KBM-7 (cell line): ENCODE results near the gene DDX49.
"Not testable (repeated sequence)": the region's sequence is repeated elsewhere in the genome, so short reads cannot be mapped to it uniquely, and the experiment has no call there.

Experiments
- DNase-seq: peaks from one replicate; pipeline ENCODE4 v3.0.0-alpha.2; 2015
- in situ Hi-C: fragments of 300-500 bp; cut with MboI; formaldehyde crosslinking; loops from 2 replicates; pipeline ENCODE4 v1.14.3; 2020; ENCODE audit warnings: low sequenced_read_pairs, low pct_unique_long_range_greater_than_20kb, mixed read lengths

Gene DDX49

GRCh38 chr19:18932216-18932841 lies 12.8 kb downstream of the DDX49 start:
- in situ Hi-C loops, result no loop called here
- no peak for DNase-seq

- in situ Hi-C loops, result no loop called here
- DNase-seq, result no peak
These were observed 13.8 kb downstream of the DDX49 start for GRCh38 chr19:18933297-18933696.

GRCh38 chr19:18939163-18939562 lies 19.6 kb downstream of the DDX49 start:
- in situ Hi-C loops, result no loop called here
- DNase-seq, result no peak

GRCh38 chr19:18939922-18940768 lies 20.6 kb downstream of the DDX49 start:
- no peak for DNase-seq
- in situ Hi-C loops, result no loop called here

GRCh38 chr19:18940769-18941627 lies 21.5 kb downstream of the DDX49 start, which contains the start of gene HOMER3:
Gene HOMER3, minus strand, starts transcription at chr19:18941217. Its CDS starts 2,235 bp downstream, at chr19:18938982.
- DNase-seq, result peak; percentile 27
- in situ Hi-C loops, result no loop called here

- in situ Hi-C loops, result no loop called here
- no peak for DNase-seq
These were observed 22.3 kb downstream of the DDX49 start for GRCh38 chr19:18941628-18942354.

- in situ Hi-C loops, result no loop called here
- DNase-seq, result no peak
These were observed 23.2 kb downstream of the DDX49 start for GRCh38 chr19:18942692-18943091.

- no peak for DNase-seq
- in situ Hi-C loops, result no loop called here
These were observed 23.9 kb downstream of the DDX49 start for GRCh38 chr19:18943465-18943864.

GRCh38 chr19:18945297-18945696 lies 25.8 kb downstream of the DDX49 start:
- in situ Hi-C loops, result no loop called here

GRCh38 chr19:18946335-18946734 lies 26.8 kb downstream of the DDX49 start:
- in situ Hi-C loops, result no loop called here
- DNase-seq, result no peak

More at GRCh38 chr19:18945297-18945696, 25.8 kb downstream of the DDX49 start:
- no peak for DNase-seq

GRCh38 chr19:18946918-18947317 lies 27.4 kb downstream of the DDX49 start:
- in situ Hi-C loops, result no loop called here
- DNase-seq, result no peak

GRCh38 chr19:18948075-18948975 lies 28.8 kb downstream of the DDX49 start:
- DNase-seq, result no peak
- in situ Hi-C loops, result no loop called here

GRCh38 chr19:18948976-18949356 lies 29.5 kb downstream of the DDX49 start:
- no peak for DNase-seq
- in situ Hi-C loops, result no loop called here

- DNase-seq, result no peak
- in situ Hi-C loops, result no loop called here
These were observed 30.3 kb downstream of the DDX49 start for GRCh38 chr19:18949858-18950257.

GRCh38 chr19:18951721-18952281 lies 32.3 kb downstream of the DDX49 start:
- in situ Hi-C loops, result no loop called here

GRCh38 chr19:18952364-18953003 lies 33.0 kb downstream of the DDX49 start:
- in situ Hi-C loops, DNase-seq: not testable (repeated sequence)

More at GRCh38 chr19:18951721-18952281, 32.3 kb downstream of the DDX49 start:
- DNase-seq, result no peak

GRCh38 chr19:18954094-18954493 lies 34.6 kb downstream of the DDX49 start:
- no peak for DNase-seq
- in situ Hi-C loops, result no loop called here
